ENCODE measurements around the gene RDH13. TPM values are rescaled to one million over a fixed set of nuclear protein-coding genes. Genes with fewer than 3 reads are reported as not detected.

The RDH13 gene
- total and polyA plus RNA-seq, 2 of the 8 experiments (the other 6 are each of a cell fraction or from before 2014, with no cell fraction given), result 15.9 to 31.5 TPM

- Histone ChIP-seq H3K23ac (ENCODE audit: insufficient read length) (no peak overlapping the region), H3K4ac (replicated peaks; ENCODE audit: insufficient read length, low read depth, low read length) (no peak overlapping the region), H3K14ac (ENCODE audit: insufficient read length) (no peak overlapping the region), H3K9ac (replicated peaks in 1 of 4; ENCODE audit: extremely low read depth in 1 of 4, low read depth in 3 of 4, low read length in 3 of 4) (no peak overlapping the region), H2BK15ac (ENCODE audit: low read length) (no peak overlapping the region), H4K20me1 (replicated peaks in 1 of 2; ENCODE audit: control insufficient read depth in 1 of 2, insufficient read depth in 2 of 2, low read length in 2 of 2) (peaks cover 8 to 17% of the 10 kb centered on the region in 2 experiments), H3K18ac (ENCODE audit: extremely low read depth, low read length) (no peak overlapping the region), H3K4me3 (ENCODE audit: extremely low read depth in 1 of 4, insufficient read depth in 2 of 4, low read depth in 3 of 4, low read length in 4 of 4) (no peak overlapping the region), H3K9me3 (ENCODE audit: insufficient read depth in 2 of 2, low read depth in 1 of 2, low read length in 1 of 2) (peaks cover 2 to 4% of the 10 kb centered on the region in 2 experiments; a peak in 2 of 4 replicates), H2BK5ac (ENCODE audit: low read depth, low read length) (no peak overlapping the region), H2AFZ (ENCODE audit: low read length) (no peak overlapping the region), H3K79me2 (ENCODE audit: control insufficient read depth in 1 of 2, insufficient read depth in 2 of 2, low read length in 2 of 2) (no peaks in the 10 kb centered on the region; a peak in 1 of 4 replicates), H2AK5ac (ENCODE audit: low read depth, low read length) (no peak overlapping the region), H2BK20ac (ENCODE audit: low read length) (no peak overlapping the region), H3K56ac (replicated peaks; ENCODE audit: insufficient read length, low read depth, low read length) (no peak overlapping the region), H4K5ac (ENCODE audit: insufficient read length, low read depth, low read length) (no peak overlapping the region), H3K27me3 (replicated peaks in 1 of 4; ENCODE audit: control insufficient read depth in 3 of 4, extremely low read depth in 1 of 4, insufficient read depth in 3 of 4, low read length in 3 of 4) (no peaks in the 10 kb centered on the region), H4K91ac (replicated peaks; ENCODE audit: insufficient read length, low read length) (no peak overlapping the region), H2BK120ac (replicated peaks; ENCODE audit: low read depth, low read length) (no peak overlapping the region), H3K23me2 (ENCODE audit: low read depth, low read length) (no peaks in the 10 kb centered on the region), H3K79me1 (ENCODE audit: low read depth, low read length) (peaks cover 8% of the 10 kb centered on the region; the same call in 1 of the 2 replicates), H3K36me3 (ENCODE audit: control insufficient read depth in 2 of 4, insufficient read depth in 4 of 4, low read length in 3 of 4) (peaks cover 0 to 2% (median 0%) of the 10 kb centered on the region in 4 experiments; a peak in 1 of 8 replicates), H4K8ac (ENCODE audit: extremely low read depth, insufficient read depth, low read length) (no peak overlapping the region), H2BK12ac (ENCODE audit: low read depth, low read length) (no peak overlapping the region), H3K27ac (ENCODE audit: low read depth, low read length) (no peak overlapping the region), H3K4me2 (ENCODE audit: insufficient read depth in 1 of 2, low read depth in 2 of 2, low read length in 2 of 2) (no peak overlapping the region), H3K4me1 (replicated peaks in 1 of 4; ENCODE audit: control insufficient read depth in 3 of 4, insufficient read depth in 4 of 4, low read length in 3 of 4) (no peaks in the 10 kb centered on the region)
- DNase-seq (ENCODE audit: low read depth in 1 of 2, low spot score in 2 of 2) (no peak), FAIRE-seq (no peak)
- ChIA-PET POLR2A (ENCODE audit: partially characterized antibody) (interaction anchor here (2.4 kb wide), 1 partner anchor 12 kb away, joined by 15 read pairs; the partner anchor contains the start of gene PPP1R12C), CTCF (ENCODE audit: partially characterized antibody) (interaction anchor here (0.6 to 2.9 kb wide), 4 partner anchors 11 to 89 kb away, joined by 3 to 11 read pairs (median 3); no protein-coding TSS in a partner anchor)
- TF ChIP-seq CHD2 (IDR thresholded peaks at IDR 0.05; ENCODE audit: low read length) (no peak), SRF (IDR thresholded peaks at IDR 0.05; ENCODE audit: low read depth, low read length) (no peak), POLR2AphosphoS5 (IDR thresholded peaks at IDR 0.05; ENCODE audit: low read depth, low read length) (no peak)
- 77% methylated on average over 2 of the region's 2 CpGs; no CpG with 5 or more reads in 1 of the 2 experiments for WGBS, 2 experiments (ENCODE audit: extremely low coverage in 1 of 2, insufficient coverage in 1 of 2, insufficient read length in 1 of 2, insufficient replicate concordance in 2 of 2, low coverage in 1 of 2, low lambda C conversion rate in 2 of 2, missing lambda C conversion rate in 1 of 2)
Measured at GRCh38 chr19:55105237-55105636, 42.3 kb upstream of the RDH13 start.
